Posterior vena cava (tissue), 2 donors: ENCODE results near the gene VSTM4. TPM values are rescaled to one million over a fixed set of nuclear protein-coding genes. Genes with fewer than 3 reads are reported as not detected.

Experiments
- DNase-seq: peaks from one replicate; pipeline ENCODE4 v3.0.0-alpha.2; 2020; ENCODE audit warnings: low spot score
- intact Hi-C, 2 donors: fragments of 100-400 bp; cut with DNase I; formaldehyde crosslinking; loops; one replicate each; pipeline versions ENCODE4 v1.14.1 to v1.14.2; 2022 to 2023
- total RNA-seq, 2 donors: library from RNA; stranded (reverse); fragmentation: NEBNext Ultra II Directional; extraction: Animal tissue kit (Norgen Biotek cat#: 25700); gene quantifications; one replicate each; pipeline ENCODE4 v1.2.1, GENCODE V29; 2021
- donor health status: DM: yes; HTN: yes; CAD: no.
- donor health status: DM: yes; HTN: yes; CAD: no.

VSTM4 gene
- total RNA-seq, 2 donors from 2014 or later, result 14.9 to 20.2 TPM

GRCh38 chr10:49106451-49106850, 8.9 kb downstream of the VSTM4 start:
- intact Hi-C loops, result no loop called here
- DNase-seq, result no peak

- no peak for DNase-seq
- intact Hi-C loops, result no loop called here
These were observed 10.2 kb downstream of the VSTM4 start for GRCh38 chr10:49105076-49105475.

- intact Hi-C loops, result no loop called here
- DNase-seq, result no peak
These were observed 11.0 kb downstream of the VSTM4 start for GRCh38 chr10:49104323-49104722.

GRCh38 chr10:49103761-49104160, 11.6 kb downstream of the VSTM4 start:
- no peak for DNase-seq
- intact Hi-C loops, result no loop called here

GRCh38 chr10:49099046-49099445, 16.3 kb downstream of the VSTM4 start:
- no peak for DNase-seq
- intact Hi-C loops, result no loop called here

- DNase-seq, result no peak
- intact Hi-C loops, result no loop called here
These were observed 18.4 kb downstream of the VSTM4 start for GRCh38 chr10:49096890-49097445.

GRCh38 chr10:49094646-49095045, 20.7 kb downstream of the VSTM4 start:
- intact Hi-C loops, result no loop called here
- DNase-seq, result no peak

- intact Hi-C loops, result no loop called here
- no peak for DNase-seq
These were observed 21.4 kb downstream of the VSTM4 start for GRCh38 chr10:49093922-49094321.

GRCh38 chr10:49092477-49092876, 22.8 kb downstream of the VSTM4 start:
- intact Hi-C loops, result no loop called here
- no peak for DNase-seq

- no peak for DNase-seq
- intact Hi-C loops, result no loop called here
These were observed 23.7 kb downstream of the VSTM4 start for GRCh38 chr10:49091450-49092210.

GRCh38 chr10:49090696-49091380, 24.5 kb downstream of the VSTM4 start:
- no peak for DNase-seq
- intact Hi-C loops, result no loop called here

- intact Hi-C loops, result no loop called here
- DNase-seq, result no peak
These were observed 25.1 kb downstream of the VSTM4 start for GRCh38 chr10:49090189-49090575.

- DNase-seq, result no peak
- intact Hi-C loops, result no loop called here
These were observed 25.6 kb downstream of the VSTM4 start for GRCh38 chr10:49089557-49090188.

GRCh38 chr10:49089152-49089551, 26.2 kb downstream of the VSTM4 start:
- intact Hi-C loops, result no loop called here
- DNase-seq, result no peak

- no peak for DNase-seq
- intact Hi-C loops, result no loop called here
These were observed 28.4 kb downstream of the VSTM4 start for GRCh38 chr10:49086889-49087288.

- intact Hi-C loops, result no loop called here
- no peak for DNase-seq
These were observed 32.1 kb downstream of the VSTM4 start for GRCh38 chr10:49083261-49083660.

- intact Hi-C loops, result no loop called here
- no peak for DNase-seq
These were observed 32.6 kb downstream of the VSTM4 start for GRCh38 chr10:49082766-49083165.

- intact Hi-C loops, result no loop called here
- DNase-seq, result no peak
These were observed 33.6 kb downstream of the VSTM4 start for GRCh38 chr10:49081547-49082275.

- intact Hi-C loops, result no loop called here
- no peak for DNase-seq
These were observed 34.4 kb downstream of the VSTM4 start for GRCh38 chr10:49080965-49081364.

GRCh38 chr10:49080071-49080470, 35.3 kb downstream of the VSTM4 start:
- intact Hi-C loops, result no loop called here
- DNase-seq, result no peak
